K562 (cell line): ENCODE results near the gene ADAMTS20. TPM values are rescaled to one million over a fixed set of nuclear protein-coding genes. Genes with fewer than 3 reads are reported as not detected.

Source experiments
- ARHGAP35 ChIP-seq: fragments of 450-650 bp; IDR thresholded peaks from 2 replicates; pipeline ENCODE4 v1.6.1; 2018; ENCODE audit not compliant: partially characterized antibody
- SIN3B ChIP-seq: fragments of 450-650 bp; IDR thresholded peaks from 2 replicates; pipeline ENCODE4 v1.6.1; 2017; ENCODE audit warnings: low read depth, mild to moderate bottlenecking, moderate library complexity
- TFE3 ChIP-seq: fragments of 450-650 bp; formaldehyde crosslinking; IDR thresholded peaks from 2 replicates; pipeline ENCODE4 v1.4.0; 2020; ENCODE audit warnings: mild to moderate bottlenecking, mixed read lengths
- ZBTB34 ChIP-seq: fragments of 250-450 bp; sonication (Bioruptor Pico); IDR thresholded peaks from 2 replicates; pipeline ENCODE4 v1.8.0; 2021; ENCODE audit warnings: mild to moderate bottlenecking, moderate library complexity
- ZNF57 ChIP-seq: fragments of 450-650 bp; formaldehyde crosslinking; IDR thresholded peaks from 2 replicates; pipeline ENCODE4 v1.4.0; 2020; ENCODE audit warnings: mild to moderate bottlenecking, moderate library complexity
- polyA plus RNA-seq, 8 experiments: library from polyadenylated mRNA; depleted of rRNA in 4 of 8; stranded (reverse) in 5 of 8; unstranded in 3 of 8; fragments of >200 nt; fragmentation: Nextera tagmentation in 2 of 8; fragmentation: Illumina TruSeq in 1 of 8; extraction: Ambion mirVana in 2 of 8; extraction: Trizol in 1 of 8; gene quantifications; 2 replicates each; pipeline versions ENCODE4 v1.2.1 to v1.2.3, GENCODE V29; 2011 to 2014; ENCODE audit warnings: inconsistent platforms in 1 of 8, missing spikeins in 1 of 8
- total RNA-seq, 7 experiments: library from RNA; depleted of rRNA in 6 of 7; stranded (reverse); fragments of >200 nt in 6 of 7; fragmentation: Illumina TruSeq in 2 of 7; extraction: Trizol in 2 of 7; gene quantifications; 2 replicates each; pipeline versions ENCODE4 v1.2.1 to v1.2.3, GENCODE V29; 2011 to 2021; ENCODE audit warnings: low replicate concordance in 1 of 7
- TF ChIP-seq, protein P1 (sequence below): fragments of 450-650 bp; IDR thresholded peaks from 2 replicates; pipeline ENCODE4 v1.6.1; 2016; ENCODE audit warnings: low read depth

Gene ADAMTS20
- total and polyA plus RNA-seq, 9 of the 15 experiments (the other 6 are each of a cell fraction or from before 2014, with no cell fraction given) = 0.01 to 0.84 (median 0.07) TPM; not detected in 2

DNA sequence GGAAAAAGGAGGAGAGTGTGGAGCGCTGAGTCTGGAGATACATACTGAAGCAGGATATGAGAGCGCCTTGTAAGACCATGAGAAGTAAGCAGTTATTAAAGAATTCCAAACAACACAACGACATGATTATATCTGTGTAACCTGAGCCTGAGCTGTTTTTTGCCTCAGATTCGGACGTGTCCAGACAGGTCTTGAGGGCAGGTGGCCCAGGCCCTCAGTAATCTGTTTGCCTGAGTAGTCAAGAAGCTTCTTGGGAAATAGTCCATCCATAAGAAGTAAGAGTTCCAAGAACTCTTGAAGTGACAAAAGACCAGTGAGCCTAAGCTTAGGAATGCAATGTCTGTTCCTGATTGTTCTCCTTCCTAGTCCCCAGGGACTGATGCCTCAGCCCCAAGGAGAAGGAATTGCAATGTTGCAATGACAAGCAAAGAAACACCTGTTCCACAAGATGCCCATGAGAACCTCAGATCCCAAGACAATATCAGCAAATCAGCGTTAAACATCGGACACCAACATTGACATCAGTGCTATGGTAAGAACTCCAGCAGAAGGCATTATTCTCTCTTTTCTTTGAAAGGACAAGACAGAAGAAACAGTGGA, 34.7 kb upstream of the ADAMTS20 start (continued):
- TF ChIP-seq, protein P1, sequence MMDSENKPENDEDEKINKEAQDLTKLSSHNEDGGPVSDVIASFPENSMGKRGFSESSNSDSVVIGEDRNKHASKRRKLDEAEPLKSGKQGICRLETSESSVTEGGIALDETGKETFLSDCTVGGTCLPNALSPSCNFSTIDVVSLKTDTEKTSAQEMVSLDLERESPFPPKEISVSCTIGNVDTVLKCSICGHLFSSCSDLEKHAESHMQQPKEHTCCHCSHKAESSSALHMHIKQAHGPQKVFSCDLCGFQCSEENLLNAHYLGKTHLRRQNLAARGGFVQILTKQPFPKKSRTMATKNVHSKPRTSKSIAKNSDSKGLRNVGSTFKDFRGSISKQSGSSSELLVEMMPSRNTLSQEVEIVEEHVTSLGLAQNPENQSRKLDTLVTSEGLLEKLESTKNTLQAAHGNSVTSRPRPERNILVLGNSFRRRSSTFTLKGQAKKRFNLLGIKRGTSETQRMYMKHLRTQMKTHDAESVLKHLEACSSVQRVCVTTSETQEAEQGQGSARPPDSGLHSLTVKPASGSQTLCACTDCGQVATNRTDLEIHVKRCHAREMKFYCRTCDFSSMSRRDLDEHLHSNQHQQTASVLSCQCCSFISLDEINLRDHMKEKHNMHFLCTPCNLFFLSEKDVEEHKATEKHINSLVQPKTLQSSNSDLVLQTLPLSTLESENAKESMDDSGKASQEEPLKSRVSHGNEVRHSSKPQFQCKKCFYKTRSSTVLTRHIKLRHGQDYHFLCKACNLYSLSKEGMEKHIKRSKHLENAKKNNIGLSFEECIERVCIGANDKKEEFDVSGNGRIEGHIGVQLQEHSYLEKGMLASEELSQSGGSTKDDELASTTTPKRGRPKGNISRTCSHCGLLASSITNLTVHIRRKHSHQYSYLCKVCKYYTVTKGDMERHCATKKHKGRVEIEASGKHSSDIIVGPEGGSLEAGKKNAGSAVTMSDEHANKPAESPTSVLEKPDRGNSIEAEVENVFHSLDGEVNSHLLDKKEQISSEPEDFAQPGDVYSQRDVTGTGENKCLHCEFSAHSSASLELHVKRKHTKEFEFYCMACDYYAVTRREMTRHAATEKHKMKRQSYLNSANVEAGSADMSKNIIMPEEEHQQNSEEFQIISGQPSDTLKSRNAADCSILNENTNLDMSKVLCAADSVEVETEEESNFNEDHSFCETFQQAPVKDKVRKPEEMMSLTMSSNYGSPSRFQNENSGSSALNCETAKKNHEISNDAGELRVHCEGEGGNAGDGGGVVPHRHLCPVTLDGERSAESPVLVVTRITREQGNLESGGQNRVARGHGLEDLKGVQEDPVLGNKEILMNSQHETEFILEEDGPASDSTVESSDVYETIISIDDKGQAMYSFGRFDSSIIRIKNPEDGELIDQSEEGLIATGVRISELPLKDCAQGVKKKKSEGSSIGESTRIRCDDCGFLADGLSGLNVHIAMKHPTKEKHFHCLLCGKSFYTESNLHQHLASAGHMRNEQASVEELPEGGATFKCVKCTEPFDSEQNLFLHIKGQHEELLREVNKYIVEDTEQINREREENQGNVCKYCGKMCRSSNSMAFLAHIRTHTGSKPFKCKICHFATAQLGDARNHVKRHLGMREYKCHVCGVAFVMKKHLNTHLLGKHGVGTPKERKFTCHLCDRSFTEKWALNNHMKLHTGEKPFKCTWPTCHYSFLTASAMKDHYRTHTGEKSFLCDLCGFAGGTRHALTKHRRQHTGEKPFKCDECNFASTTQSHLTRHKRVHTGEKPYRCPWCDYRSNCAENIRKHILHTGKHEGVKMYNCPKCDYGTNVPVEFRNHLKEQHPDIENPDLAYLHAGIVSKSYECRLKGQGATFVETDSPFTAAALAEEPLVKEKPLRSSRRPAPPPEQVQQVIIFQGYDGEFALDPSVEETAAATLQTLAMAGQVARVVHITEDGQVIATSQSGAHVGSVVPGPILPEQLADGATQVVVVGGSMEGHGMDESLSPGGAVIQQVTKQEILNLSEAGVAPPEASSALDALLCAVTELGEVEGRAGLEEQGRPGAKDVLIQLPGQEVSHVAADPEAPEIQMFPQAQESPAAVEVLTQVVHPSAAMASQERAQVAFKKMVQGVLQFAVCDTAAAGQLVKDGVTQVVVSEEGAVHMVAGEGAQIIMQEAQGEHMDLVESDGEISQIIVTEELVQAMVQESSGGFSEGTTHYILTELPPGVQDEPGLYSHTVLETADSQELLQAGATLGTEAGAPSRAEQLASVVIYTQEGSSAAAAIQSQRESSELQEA = no peak
- no peak for TF ChIP-seq ZBTB34
- no peak for TF ChIP-seq ZNF57 (CRISPR knock-in tag)
- no peak for TF ChIP-seq ARHGAP35
- TF ChIP-seq SIN3B = no peak
- no peak for TF ChIP-seq TFE3
